ENCODE results near the gene SSC5D.
"Not testable (repeated sequence)": the region's sequence is repeated elsewhere in the genome, so short reads cannot be mapped to it uniquely, and the experiment has no call there.

The SSC5D gene

DNA sequence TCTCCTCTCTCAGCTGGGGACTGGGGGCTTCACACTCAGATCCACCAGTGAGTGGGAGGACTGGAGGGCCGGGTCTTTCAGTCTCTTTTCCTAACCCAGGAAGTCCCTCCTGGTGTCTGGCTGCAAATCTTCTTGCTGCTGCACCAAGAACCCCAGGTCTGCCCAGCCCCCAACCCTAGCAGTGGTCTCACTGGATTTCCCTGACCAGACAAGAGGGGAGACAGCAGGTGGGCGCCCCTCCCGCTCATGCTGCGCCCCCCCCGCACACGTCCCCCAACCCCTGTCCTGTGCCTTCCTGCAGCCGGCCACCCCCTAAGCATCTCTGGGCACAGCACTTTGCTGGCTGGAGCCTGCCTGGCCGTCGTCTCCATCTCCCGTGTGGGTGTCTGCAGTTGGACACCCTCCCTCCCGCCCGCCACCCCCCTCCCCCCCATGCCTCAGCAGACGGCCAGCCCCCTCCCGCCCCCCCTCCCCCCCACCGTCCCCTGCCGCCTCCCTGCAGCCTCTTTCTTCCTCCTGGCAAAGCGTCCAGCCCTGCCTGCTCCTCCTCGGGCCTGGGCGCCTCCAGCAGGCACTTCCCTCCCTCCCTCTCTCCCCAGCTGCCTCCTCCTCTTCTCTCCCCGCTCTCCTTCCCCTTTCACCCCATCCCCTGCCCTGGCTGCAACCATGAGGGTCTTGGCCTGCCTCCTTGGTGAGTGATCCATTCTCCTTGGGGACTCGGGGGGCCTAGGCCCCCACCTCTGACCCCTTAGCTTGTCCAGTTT is at the start of gene SSC5D:
TSS of gene SSC5D (plus strand) at position 513 of the 764 bp plus-strand sequence. CDS start at position 667, 154 bp downstream.
- peak in 1 of 2 donors; percentile 28 for DNase-seq

DNA sequence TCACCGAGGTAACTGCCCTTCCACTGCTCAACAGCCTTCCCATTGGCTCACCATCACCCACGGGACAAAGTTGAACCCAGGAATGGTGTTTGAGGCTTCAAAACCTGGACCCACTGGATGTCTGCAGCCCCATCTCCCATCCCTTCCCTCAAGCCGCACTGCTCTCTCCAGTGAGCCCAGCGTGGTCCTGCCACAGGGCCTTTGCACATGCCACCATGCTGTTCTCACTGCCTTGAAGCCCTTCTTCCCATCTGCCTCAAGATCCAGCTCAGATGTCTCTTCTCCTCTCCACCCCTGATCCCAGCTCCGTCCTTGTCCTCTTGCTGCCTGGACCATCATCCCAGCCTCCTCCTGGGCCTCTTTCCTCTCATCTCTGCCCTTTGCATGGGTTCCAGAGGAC is 49.2 kb upstream of the SSC5D start:
- DNase-seq = no peak

DNA sequence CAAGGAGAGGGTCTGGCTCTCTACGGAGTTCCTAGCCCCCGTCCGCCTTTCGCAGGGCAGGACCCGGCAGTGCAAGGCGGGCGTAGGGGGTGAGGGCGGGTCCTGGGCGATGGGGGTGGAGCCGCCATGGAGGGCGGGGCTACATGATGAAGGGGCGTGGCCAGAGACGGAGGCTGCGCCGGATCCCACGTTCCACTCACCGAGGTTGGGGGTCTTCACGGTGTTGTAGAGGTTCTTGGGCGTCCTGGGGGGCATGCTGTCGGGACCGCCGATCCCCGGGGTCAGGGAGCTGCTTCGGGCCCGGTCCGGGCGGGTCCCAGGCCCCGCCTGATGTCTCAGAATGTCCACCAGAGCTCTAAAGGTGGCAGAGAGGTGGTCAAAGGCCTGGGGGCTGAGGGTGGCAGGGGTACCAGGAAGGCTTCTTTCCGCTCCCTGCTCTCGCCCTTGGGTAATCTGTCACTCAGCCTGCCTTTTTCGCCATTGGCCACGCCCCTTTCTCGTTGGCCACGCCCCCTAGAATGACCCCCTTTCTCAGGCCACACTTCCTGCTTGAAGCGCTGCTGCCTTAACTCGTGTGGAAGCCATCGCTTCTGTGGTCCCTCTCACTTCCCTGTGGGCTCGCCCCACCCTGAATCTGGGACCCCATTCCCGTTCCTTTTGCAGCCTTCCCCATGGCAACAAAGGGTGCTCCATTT is 47.7 kb upstream of the SSC5D start:
- DNase-seq = no peak

DNA sequence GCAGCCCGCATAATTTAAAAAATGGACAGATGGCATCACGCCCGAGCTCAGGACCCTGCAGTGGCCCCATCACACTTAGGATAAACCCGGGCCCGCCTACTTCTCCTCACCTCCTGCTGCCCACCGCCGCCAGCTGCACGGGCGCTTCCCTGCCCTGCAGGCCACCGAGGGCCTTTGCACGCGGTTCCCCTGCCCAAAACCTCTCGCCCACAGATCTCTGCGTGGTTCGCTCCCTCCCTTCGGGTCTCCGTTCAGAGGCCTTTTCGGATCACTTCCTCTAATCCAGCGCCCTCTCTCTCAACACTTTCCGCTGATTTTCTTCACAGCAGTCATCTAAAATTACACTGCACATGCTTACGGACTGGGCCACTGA is 46.9 kb upstream of the SSC5D start:
- DNase-seq = no peak

DNA sequence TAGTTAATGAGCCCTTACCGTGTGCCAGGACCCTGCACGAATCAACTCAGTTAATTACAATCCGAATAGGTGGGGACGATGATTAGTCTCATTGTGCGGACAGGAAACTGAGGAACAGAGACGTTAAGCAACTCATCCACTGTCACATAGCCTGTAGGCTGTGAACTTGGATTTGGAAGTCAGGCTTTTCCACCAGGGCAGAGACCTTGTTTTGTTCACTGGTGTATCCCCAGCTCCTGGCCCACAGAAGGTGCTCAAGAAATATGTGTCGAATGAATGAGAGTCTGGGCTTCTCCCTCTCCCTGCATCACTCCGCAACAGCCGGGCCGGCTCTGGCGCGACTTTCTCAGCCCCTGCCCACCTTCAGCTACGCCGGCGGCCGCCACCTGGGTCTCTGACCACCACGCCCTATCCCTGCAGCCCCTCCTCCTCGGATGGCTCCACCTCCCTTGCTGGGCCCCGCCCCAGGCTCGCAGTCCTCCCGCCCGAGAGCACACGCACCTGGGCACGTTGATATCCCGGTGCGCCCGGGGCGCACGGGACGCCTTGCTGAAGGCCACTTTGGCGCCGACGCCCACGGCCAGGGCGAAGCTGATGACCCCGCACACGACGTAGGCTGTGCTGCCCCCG is 46.4 kb upstream of the SSC5D start:
- no peak for DNase-seq

DNA sequence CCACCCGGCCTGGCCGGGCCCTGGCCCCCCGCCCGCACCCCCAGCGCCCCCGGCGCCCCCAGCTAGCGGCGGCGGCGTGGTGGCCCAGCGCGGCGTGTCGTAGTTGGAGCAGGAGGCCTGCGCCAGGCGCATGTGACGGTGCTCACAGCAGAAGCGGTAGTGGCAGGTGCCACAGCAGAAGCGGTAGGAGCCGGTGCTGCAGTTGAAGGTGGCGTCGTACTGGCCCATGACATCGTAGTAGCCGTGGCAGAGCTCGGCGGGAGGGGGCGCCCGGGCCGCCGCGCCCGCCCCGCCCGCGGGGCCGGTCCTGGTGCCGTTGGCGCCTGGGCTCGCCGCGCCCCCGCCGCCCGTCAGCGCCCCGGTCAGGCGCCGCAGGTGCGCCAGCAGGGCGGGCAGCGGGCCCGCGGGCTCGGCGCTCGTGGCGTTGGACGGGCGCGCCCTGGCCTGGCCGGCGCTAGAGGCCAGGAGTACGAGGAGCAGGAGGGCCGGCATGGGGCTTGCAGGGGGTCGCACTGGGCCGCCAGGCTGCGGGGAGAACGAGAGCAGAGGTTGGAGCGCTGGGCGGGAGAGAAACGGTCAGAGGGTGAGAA is 45.8 kb upstream of the SSC5D start:
- DNase-seq = no peak

DNA sequence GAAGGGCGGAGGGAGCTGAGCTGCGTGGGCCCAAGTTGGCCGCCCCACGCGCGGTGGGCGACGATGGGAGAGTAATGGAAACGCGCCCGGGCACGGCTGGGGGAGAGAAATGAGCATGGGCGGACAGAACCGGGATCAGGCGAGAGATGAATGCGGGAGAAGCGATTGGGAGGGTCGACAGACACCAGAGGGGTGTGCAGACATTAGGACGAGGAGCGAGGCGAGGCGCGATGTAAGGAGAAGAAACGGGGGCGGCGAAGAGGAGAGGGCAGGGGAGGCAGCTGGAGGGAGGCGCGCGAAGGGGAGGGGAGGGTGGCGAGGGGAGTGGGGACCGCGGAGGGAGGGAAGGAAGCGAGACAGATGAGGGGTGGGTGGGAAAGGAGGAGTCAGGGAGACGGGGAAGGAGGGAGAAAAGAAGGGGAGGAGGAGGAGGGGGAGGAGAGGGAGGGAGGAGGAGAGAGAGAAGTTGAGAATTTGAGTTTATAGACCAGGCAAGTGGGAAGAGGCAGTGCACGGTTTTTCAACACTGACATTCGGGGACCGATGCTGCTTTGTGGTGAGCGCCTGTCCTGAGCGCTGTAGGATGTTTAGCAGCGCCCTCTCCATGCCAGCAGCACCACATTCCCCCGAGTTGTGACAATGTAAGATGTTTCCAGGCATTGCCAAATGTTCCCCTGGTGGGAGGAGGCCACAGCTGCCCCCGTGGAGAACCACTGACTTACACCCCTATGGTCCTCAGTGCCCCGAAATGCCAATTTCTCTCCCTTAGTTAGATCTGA is 45.0 kb upstream of the SSC5D start, which contains the start of gene SHISA7:
TSS of gene SHISA7 (minus strand) at position 256 of the 779 bp plus-strand sequence. CDS start 437 bp downstream, outside the sequence.
- peak; percentile 36 to 54 for DNase-seq

DNA sequence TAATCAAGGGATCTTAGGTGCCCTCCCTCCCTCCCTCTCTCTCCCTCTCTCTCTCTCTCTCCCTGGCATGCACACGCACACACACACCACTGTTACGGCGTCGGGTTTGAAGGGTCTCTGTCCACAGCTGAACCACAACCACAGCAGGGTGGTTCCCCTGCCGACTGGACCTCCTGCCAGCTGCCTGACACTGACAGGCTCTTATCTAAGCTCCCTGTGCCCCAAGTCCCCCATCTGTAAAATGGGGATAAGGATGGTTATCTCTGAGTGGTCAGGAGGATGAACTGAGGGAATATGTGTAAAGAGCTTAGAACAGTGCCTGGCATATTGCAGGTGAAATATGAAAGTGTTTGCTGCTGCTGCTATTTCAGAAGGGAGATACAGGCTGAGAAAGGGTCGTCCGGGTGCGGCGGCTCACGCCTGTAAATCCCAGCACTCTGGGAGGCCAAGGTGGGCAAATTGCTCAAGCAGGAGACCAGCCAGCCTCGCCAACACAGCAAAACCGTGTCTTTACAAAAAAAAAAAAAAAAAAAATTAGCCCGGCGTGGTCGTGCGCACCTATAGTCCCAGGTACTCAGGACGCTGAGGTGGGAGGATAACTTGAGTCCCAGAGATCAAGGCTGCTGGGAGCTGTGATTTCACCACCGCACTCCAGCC is 44.3 kb upstream of the SSC5D start:
- no peak for DNase-seq

DNA sequence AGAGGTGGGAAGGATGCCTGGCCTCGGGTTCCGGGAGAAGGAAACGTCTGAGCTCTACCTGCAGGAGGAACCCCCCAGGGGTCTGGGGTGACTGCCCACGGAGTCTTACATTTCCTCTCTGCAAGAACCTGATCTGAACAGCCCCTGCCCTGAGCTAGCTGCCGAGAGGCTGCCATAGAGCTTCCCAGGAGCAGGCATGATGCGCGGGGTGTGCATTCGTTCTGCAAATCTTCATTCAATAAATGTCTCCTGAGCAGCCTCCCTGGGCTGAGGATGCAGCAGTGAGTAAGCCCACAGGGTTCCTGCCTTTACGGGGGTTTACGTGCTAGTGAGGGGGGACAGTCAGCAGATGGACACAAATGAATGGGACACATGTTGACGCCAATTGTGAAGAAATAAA is 43.6 kb upstream of the SSC5D start:
- no peak for DNase-seq

DNA sequence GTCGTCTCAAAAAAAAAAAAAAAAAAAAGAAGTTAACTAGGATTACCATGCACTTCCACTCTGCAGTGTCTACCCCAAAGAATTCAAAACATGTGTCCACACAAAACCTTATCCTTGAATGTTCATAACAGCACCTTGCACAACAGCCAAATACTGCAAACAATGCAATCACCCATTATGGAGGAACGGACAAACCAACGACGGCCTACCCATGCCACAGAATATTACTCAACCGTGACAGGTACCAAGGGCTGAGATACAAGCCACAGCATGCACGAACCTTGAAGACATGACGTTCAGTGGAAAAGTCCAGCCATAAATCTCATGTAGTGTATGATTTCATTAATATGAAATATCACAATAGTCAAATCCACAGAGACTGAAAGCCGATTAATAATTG is 42.2 kb upstream of the SSC5D start:
- DNase-seq = no peak

DNA sequence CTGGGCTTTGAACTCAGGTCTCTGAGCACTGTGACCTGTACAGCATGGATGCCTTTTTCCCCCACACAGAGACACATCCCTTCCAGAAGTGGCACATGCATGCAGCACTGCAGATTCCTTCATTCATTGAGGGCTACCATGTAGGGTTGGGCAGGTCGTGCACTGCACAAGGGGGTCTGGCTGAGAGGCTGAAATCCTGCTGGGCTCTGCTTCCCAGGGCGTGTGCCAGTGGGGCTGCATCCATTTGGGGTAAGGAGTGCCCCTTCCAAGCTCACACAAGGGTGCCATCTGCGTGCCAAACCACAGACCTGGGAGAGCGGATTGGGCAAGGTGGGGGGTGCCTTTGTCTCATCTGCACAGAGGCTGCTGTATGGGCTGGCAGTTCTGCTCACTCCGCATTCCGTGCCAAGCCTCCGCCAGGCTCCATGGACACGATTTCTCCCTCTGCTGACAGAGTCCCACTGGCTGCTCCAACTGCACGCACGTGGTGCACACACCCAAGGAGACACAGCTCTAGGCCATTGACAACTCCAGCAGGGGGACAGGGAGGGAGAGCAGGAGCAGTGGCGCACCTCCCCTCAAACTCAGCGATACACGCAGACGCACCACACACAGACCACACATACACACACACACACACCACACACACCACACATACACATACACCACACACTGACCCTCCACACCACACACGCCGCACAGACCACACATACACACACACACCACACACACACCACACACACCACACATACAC is 40.6 kb upstream of the SSC5D start:
- DNase-seq = peak; percentile 71 to 72

DNA sequence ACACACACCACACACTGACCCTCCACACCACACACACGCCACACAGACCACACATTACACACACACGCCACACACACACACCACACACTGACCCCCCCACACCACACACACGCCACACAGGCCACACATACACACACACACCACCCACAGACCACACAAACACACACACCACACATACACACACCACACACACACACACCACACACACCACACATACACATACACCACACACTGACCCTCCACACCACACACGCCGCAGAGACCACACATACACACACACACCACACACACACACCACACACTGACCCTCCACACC is 40.1 kb upstream of the SSC5D start:
- not testable (repeated sequence) for DNase-seq

DNA sequence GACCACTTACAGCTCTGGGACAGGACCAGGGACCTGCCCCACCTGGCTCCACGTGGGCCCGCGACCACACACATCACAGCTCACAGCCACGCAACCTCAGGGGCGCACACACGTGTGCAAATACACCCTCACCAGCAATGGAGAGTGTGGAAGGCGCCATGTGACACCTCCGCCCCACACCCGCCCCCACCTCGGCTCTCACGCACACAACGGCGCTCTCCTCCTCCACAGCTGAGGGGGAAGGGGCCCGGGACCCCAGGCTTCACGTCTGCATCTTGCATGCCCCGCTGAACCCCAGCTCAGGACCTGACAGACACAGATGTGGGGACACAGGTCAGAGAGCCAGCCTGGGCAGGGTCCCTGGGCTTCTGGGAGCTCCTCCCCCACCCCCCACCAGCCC is 38.8 kb upstream of the SSC5D start:
- no peak for DNase-seq

DNA sequence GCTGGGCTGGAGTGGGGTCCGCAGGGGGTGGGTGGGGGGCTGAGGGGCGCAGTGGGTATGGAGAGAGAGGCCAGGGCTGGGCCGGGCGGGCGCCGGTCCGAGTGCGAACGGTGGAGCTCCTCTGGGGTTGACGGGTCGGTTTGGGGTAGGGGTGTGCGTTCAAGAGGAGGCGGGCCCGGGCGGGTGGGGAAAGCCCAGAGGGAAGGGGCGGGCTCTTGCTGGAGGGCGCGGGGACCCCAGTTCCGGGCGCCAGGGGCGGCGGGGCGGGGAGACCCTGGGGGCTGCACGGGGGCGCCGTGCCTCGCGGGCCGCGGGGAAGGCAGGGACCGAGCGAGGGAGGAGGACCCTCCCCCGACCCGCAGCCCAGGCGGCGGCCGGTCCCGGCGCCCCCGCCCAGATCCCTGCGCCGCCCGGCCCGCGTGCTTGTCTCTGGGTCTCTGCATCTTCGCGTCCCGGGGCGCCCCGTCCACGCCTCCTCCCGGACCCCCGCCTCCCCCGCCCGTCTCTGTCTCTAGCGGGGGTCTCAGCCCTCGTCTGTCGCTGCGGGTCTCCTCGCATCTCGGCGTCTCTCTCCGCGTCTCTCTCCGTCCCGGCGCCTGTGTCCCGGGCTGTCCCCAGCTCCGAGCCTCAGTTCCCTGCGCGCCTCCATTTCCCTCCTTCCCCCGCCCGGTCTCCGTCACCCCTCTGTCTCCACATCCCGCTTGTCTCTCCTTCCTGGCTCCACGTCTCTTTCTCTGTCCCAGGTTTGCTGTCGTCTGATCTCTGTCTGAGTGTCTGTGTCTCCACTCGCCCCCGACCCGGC is 36.9 kb upstream of the SSC5D start:
- no peak for DNase-seq

DNA sequence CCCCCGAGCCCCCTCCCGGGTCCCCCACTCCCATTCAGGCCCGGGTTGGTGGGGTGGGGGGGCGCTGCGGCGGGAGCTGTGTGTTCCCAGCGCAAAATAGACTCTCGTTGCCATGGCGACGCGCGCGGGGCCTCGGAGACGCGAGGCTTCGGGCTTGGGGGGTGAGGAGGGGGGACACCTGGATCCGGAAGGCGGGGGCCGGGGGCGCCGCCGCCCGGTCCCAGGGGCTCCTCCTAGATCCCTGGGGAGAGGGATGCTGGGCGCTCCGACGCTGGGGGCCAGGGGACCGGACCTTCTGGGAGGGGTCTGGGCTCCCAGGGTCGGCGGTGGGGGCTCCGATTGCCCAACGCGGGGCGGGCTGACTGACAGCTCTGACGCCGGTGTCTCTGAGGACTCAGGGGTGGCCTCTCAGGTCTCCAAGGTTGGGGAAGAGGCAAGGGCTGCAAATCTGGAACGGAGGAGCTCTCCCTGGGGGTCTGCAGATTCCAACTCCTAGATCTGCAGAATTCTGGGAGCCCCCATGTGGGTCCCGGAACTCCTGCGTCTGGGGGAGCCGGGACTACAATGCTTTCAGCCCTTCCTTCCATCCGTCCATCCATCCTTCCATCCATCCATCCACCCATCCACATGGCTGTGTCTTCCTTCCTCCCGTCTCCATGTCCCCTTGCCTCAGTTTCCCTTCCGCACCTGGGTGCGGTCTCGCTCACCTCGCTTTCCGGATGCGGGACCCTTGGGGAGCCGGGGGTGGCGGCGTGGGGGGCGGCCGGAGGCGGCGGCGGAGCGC is 36.1 kb upstream of the SSC5D start:
- peak in 1 of 2 donors; percentile 26 for DNase-seq

DNA sequence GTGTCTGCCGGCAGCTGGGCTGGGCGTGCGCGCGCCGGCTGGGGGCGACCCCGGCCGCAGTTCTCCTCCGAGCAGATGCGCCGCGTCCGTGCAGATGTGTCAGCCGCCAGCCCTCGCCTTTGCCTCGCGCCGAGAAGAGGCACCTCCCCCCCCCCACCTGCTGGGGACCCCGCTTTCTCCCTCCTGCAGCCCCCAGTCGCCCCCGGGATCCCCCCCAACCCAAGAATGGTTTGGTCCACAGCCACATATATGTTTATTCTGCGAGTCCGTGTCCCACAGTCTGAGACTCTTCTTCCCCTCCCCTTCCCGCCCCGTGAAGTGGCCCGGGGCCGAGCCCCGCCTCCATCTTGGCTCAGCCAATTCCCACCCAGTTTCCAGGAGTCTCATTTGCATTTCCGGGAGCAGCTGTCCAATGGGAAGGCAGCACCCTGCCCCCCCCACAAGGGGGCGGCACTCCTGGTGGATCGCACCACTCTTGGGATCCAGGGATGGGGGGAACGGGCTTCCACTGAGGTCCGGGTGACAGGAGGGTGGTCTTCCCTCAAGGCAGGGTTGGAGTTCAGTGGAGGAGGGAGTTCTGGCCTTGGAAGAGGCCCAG is 35.4 kb upstream of the SSC5D start:
- peak; percentile 93 for DNase-seq

DNA sequence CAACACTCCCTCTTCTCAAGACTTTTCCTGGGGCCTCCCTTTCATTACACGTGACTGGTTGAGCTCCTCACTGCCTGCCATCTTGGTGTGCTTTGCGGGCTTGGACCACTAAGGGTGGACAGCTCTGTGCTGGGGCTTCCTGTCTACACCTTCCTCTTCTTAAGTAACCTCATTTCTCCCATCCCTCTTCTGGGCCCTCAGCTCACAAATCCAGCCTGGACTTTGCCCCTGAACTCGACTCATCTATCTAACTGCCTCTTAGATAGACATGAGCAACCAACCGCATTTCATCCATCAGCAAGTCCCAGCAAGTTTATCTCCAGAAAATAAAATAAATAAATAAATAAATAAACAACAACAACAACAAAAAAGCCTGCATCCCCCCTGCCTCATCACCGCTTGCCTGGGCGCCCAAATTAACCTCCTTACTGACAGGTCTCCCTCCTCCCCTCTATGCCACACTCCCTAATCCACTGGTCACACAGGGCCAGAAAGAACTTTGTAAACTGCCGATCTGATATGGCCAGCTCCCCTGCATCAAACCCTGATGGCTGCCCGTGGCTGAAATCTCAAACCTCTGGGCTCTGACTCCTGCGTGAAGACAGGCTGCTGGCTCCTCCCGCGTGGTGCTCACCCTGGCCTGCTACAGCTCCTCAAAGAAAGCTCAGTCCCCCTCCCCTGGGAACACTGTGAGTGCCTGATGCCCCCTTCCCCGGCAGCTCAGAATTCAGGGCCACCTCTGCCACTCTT is 34.5 kb upstream of the SSC5D start:
- no peak for DNase-seq

DNA sequence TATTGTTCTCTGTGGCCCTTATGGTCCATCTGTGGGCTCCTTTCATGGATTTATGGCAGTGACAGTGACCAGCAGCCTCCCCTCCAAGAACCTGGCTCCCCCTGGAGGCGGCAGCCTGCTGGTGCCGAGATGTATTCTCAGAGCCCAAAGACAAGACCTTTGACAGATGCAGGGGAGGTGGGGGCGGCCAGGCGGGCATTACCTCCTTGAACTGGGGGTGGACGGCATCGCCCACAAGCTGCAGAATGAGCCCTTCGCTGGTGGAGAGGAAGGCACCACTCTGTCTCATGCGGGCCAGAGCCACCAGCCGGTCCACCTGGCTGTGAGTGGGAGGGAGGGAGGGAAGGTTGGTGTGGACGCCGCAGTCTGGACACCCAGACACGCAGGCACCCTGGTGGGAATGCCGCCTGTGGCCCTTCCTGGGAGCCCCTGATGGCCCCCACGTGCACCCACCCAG is 33.4 kb upstream of the SSC5D start:
- DNase-seq = peak; percentile 11 to 64

All from hippocampal formation (tissue), 2 donors.